K562 (cell line): Measurements from ENCODE around the gene CCNL2. TPM values are rescaled to one million over a fixed set of nuclear protein-coding genes. Genes with fewer than 3 reads are reported as not detected.

Experiments
- CBX1 ChIP-seq: sonication (generic); IDR thresholded peaks from 2 replicates; pipeline ENCODE4 v1.6.1; 2016; ENCODE audit warnings: antibody characterized with exemption, low read depth, mild to moderate bottlenecking
- FIP1L1 ChIP-seq: fragments of 200-400 bp; formaldehyde crosslinking; IDR thresholded peaks from 2 replicates; pipeline ENCODE4 v1.6.1; 2018; ENCODE audit warnings: mild to moderate bottlenecking, low read depth, low read length; ENCODE audit not compliant: poor library complexity, severe bottlenecking
- GTF2A2 ChIP-seq: IDR thresholded peaks from 2 replicates; pipeline ENCODE4 v1.6.1; 2016; ENCODE audit warnings: mild to moderate bottlenecking, missing genetic modification characterization, missing compliant biosample characterization
- KDM5B ChIP-seq: fragments of 200-600 bp; sonication (generic); IDR thresholded peaks from 2 replicates; pipeline ENCODE4 v1.6.1; 2012; ENCODE audit warnings: low read depth, mild to moderate bottlenecking, moderate library complexity, low read length, control low read depth, inconsistent platforms; ENCODE audit not compliant: insufficient replicate concordance
- MITF ChIP-seq: IDR thresholded peaks from 2 replicates; pipeline ENCODE4 v1.6.1; 2014; ENCODE audit warnings: antibody characterized with exemption
- MNT ChIP-seq, 2 experiments: fragments of 450-650 bp; conservative IDR thresholded peaks; 2 replicates each; pipeline ENCODE4 v1.6.1; 2017; ENCODE audit warnings: mild to moderate bottlenecking in 2 of 2, moderate library complexity in 2 of 2
- NCOR1 ChIP-seq: fragments of 450-650 bp; IDR thresholded peaks from 2 replicates; pipeline ENCODE4 v1.6.1; 2016; ENCODE audit warnings: mild to moderate bottlenecking, moderate library complexity
- NKRF ChIP-seq: fragments of 450-650 bp; IDR thresholded peaks from 2 replicates; pipeline ENCODE4 v1.6.1; 2016; ENCODE audit warnings: borderline replicate concordance
- NR2C1 ChIP-seq, 2 experiments: fragments of 450-650 bp; IDR thresholded peaks; 2 replicates each; pipeline ENCODE4 v1.6.1; 2017; ENCODE audit warnings: mild to moderate bottlenecking in 2 of 2, antibody characterized with exemption in 1 of 2, inconsistent platforms in 1 of 2, missing compliant biosample characterization in 1 of 2, missing genetic modification characterization in 1 of 2
- TFAP4 ChIP-seq: sonication (generic); formaldehyde crosslinking; IDR thresholded peaks from 2 replicates; pipeline ENCODE4 v1.8.0; 2022; ENCODE audit warnings: missing genetic modification reagents, mild to moderate bottlenecking, moderate library complexity, borderline replicate concordance
- THAP12 ChIP-seq: fragments of 250-450 bp; sonication (Bioruptor Pico); IDR thresholded peaks from 2 replicates; pipeline ENCODE4 v1.9.0; 2021; ENCODE audit warnings: mild to moderate bottlenecking, inconsistent platforms
- UBTF ChIP-seq, 2 experiments: IDR thresholded peaks; 2 replicates each; pipeline ENCODE4 v1.6.1; 2012; ENCODE audit warnings: improper control_type of control experiment in 2 of 2, low read depth in 2 of 2, low read length in 2 of 2, borderline replicate concordance in 1 of 2
- ZNF232 ChIP-seq: sonication (generic); formaldehyde crosslinking; IDR thresholded peaks from 2 replicates; pipeline ENCODE4 v1.8.0; 2022; ENCODE audit warnings: mild to moderate bottlenecking, missing genetic modification reagents
- polyA plus RNA-seq, 8 experiments: library from polyadenylated mRNA; depleted of rRNA in 4 of 8; stranded (reverse) in 5 of 8; unstranded in 3 of 8; fragments of >200 nt; fragmentation: Nextera tagmentation in 2 of 8; fragmentation: Illumina TruSeq in 1 of 8; extraction: Ambion mirVana in 2 of 8; extraction: Trizol in 1 of 8; gene quantifications; 2 replicates each; pipeline versions ENCODE4 v1.2.1 to v1.2.3, GENCODE V29; 2011 to 2014; ENCODE audit warnings: inconsistent platforms in 1 of 8, missing spikeins in 1 of 8
- total RNA-seq, 7 experiments: library from RNA; depleted of rRNA in 6 of 7; stranded (reverse); fragments of >200 nt in 6 of 7; fragmentation: Illumina TruSeq in 2 of 7; extraction: Trizol in 2 of 7; gene quantifications; 2 replicates each; pipeline versions ENCODE4 v1.2.1 to v1.2.3, GENCODE V29; 2011 to 2021; ENCODE audit warnings: low replicate concordance in 1 of 7

CCNL2 gene
- total and polyA plus RNA-seq, 9 of the 15 experiments (the other 6 are each of a cell fraction or from before 2014, with no cell fraction given), result 2.8 to 287 (median 94.5) TPM

GRCh38 chr1:1347663-1348419, 51.3 kb downstream of the CCNL2 start (continued):
- TF ChIP-seq THAP12 (0 out of 2 replicates have a peak, but pooled peaks have one; percentile 17), TFAP4 (CRISPR knock-in tag) (peak; percentile 23; the same call in 1 of the 2 replicates), KDM5B (peak; percentile 70), MNT (conservative IDR thresholded peaks at IDR 0.05) (peak in 1 of 2 experiments; percentile 87), NR2C1 (IDR thresholded peaks at IDR 0.05) (peak; percentile 18; the same call in 1 of the 2 replicates), NR2C1 (tag; IDR thresholded peaks at IDR 0.05) (no peak), NCOR1 (no peak), NKRF (peak; percentile 81), ZNF232 (CRISPR knock-in tag) (no peak), GTF2A2 (tag) (no peak), CBX1 (0 out of 2 replicates have a peak, but pooled peaks have one; percentile 22), UBTF (IDR thresholded peaks at IDR 0.05; ENCODE audit: borderline replicate concordance in 1 of 2, low read depth in 2 of 2, low read length in 2 of 2) (peak in 1 of 2 experiments; percentile 68; a peak in 2 of 4 replicates), MITF (0 out of 2 replicates have a peak, but pooled peaks have one; percentile 7), FIP1L1 (peak; percentile 54)
